GM12872 (cell line): ENCODE results near the gene POLRMT.

Experiments
- CTCF ChIP-seq: IDR thresholded peaks from 3 replicates; pipeline ENCODE4 v1.5.1; 2011; ENCODE audit warnings: low read depth, mild to moderate bottlenecking, low read length, moderate library complexity; ENCODE audit not compliant: insufficient read depth

The POLRMT gene

GRCh38 chr19:633068-633785 is at the start of gene POLRMT:
Gene POLRMT (minus strand): TSS chr19:633537. CDS start chr19:633512, 25 bp downstream.
- no peak for TF ChIP-seq CTCF

- no peak for TF ChIP-seq CTCF
Measured at GRCh38 chr19:682678-683320, 49.5 kb upstream of the POLRMT start.

- no peak for TF ChIP-seq CTCF
Measured at GRCh38 chr19:681029-682019, 48.0 kb upstream of the POLRMT start.

GRCh38 chr19:680287-681028 is 47.1 kb upstream of the POLRMT start:
- TF ChIP-seq CTCF: peak; percentile 41; the same call in 2 of the 3 replicates

GRCh38 chr19:679418-680286 is 46.3 kb upstream of the POLRMT start:
- TF ChIP-seq CTCF: no peak

- TF ChIP-seq CTCF: no peak
Measured at GRCh38 chr19:678791-679388, 45.6 kb upstream of the POLRMT start.
